HG02938 (cell line): ENCODE measurements around the gene OR6S1.
"Not testable (repeated sequence)": the region's sequence is repeated elsewhere in the genome, so short reads cannot be mapped to it uniquely, and the experiment has no call there.

Experiments used
- ATAC-seq: cut with Tn5 transposase; IDR thresholded peaks from one replicate; pipeline ENCODE4 v1.9.1; 2021; ENCODE audit warnings: mild to moderate bottlenecking, moderate library complexity; ENCODE audit not compliant: unreplicated experiment

OR6S1 gene

DNA sequence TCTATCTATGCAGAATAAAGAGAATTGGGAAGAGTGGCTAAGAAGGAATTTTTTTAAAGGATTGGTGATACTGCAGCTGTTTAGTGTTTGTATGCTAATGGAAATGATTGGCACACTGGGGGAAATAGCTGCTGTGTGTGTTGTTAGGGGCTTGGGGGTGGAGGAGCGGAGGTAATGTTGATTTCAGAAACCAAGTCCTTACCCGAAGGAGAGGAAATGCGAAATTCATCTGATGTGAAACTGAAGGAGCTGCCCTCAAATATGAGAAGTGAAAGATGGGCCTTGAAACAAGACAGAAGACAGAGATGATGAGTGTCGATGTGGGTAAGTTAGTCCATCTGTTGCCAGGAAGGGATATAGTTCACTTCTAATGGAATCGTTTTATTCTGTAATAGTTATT is 29.1 kb downstream of the OR6S1 start:
- ATAC-seq, result no peak

DNA sequence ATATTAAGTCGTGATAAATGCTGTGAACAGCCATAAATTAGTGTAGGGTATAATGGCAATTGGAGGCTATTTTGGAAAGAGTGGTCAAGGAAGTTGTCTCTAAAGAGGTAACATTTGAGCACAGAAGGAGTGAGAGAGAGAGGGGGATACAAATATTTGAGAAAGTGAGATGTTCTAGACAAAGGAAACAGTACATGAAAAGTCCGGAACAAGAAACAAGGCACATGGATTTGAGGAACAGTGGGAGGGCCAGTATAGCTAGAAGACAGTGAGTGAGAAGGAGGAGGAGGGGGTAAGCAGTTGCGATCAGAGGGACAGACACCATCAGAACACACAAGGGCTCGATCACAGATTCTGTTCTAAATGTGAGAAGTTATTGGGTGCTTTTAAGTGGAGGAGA is 30.2 kb downstream of the OR6S1 start:
- ATAC-seq, result no peak

DNA sequence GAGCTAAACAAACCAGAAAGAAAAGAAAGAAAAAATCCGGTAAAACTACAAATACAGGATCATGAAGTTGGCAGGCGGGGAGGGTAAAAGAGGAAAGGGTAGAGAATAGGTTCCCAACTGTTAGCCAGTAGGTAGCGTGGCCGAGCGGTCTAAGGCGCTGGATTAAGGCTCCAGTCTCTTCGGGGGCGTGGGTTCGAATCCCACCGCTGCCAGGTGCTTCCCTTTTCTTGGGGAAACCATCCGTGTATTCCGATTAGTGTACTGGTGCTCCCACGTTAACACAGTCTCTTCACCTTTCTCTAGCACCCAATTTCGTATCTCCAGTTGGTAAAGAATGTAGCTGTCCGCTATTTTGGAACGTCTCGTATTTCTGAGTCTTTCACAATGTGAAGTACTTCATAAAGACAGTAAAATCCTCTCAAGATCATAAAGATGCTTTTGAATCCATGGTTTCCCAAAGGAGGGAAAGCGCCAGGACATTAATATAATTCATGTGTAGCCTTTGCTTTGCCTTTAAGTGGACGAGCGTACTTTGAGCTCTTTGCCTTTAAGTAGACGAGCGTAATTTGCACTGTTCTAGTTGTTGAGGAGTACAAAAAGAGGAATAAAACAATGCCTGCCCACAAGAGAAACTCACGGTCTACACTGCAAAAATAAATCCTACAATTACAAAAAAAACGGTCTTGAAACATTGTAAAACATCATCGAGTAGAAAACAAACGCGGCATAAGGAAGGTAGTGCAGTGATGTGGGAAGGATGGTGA is 31.3 kb downstream of the OR6S1 start:
- ATAC-seq, result no peak

DNA sequence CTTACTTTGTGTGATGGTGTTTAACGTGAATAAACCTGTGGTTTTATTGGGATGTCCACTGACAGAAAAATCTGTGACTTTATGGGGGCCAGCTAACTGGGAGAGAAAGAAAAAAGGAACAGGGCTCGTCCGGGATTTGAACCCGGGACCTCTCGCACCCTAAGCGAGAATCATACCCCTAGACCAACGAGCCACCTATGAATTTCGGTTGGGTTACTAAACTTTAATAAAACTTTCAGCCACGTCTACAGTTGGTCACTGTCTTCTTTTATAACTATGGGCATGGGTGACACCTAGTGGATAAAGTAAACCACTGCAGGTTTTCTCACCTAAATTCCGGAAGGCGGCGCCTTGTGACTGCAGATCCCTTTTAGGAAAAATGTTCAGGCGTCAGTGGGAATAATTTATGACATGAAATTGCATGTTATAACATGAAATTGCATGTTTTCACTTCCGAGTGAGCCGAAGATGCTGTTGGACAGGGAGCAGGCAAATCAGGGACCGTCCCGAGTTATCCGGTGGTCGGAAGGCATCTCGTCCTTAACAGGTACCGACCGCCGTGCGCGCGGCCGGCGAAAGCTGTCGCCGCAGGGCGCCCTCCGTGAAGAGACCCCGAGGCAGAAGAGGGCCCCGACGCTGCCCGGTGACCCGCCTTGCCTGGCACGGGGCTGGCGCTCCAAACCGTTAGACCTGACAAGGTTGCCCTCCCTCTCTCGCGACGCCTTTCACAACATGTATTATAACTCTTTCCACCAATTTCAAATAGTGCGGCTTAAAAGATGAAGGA is 32.1 kb downstream of the OR6S1 start:
- ATAC-seq, result peak; percentile 18

DNA sequence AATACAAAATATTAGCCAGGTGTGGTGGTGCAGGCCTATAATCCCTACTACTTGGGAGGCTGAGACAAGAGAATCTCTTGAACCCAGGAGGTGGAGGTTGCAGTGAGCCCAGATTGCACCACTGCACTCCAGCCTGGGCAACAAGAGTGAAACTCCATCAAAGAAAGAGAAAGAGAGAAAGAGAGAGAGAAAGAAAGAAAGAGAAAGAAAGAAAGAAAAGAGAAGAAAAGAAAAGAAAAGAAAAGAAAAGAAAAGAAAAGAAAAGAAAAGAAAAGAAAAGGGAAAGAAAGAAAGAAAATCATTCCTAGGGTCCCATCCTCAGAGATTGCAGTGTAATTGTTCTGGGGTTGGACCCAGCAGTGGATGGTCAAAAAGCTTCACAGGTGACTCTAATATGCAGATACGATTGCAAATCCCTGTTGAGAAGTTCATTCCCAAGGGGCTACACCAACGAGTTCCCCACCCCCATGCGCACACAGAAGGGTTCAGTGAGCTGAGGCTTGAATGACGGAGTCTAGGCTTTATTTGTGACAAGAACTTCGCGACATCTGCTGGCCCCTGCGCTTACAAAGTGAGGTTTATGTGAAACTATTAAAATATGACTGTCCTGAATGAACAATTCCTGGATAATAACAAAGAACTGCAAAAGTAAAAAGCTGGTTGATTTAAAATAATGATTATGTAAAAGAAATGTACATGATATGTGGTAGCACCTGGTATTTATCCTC is 32.9 kb downstream of the OR6S1 start:
- no peak for ATAC-seq

DNA sequence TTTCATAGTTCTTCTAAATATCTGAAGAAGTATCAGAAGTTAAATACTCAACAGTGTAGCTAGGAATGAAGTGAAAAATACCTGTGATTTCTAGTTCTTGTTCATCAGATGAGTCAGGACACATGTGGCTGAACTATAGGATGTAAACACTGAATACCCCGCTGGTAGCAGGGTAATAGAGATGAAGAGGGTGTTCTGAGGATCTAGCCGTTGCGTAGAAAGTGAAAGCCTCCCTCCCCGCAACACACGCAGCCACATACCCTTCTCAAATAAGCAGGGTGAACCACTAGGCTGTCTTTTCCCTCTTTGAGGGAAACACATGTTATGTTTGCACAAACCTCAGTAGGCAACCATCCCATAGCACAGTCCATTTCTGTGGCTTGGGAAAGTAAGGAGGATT is 33.9 kb downstream of the OR6S1 start:
- ATAC-seq, result no peak

DNA sequence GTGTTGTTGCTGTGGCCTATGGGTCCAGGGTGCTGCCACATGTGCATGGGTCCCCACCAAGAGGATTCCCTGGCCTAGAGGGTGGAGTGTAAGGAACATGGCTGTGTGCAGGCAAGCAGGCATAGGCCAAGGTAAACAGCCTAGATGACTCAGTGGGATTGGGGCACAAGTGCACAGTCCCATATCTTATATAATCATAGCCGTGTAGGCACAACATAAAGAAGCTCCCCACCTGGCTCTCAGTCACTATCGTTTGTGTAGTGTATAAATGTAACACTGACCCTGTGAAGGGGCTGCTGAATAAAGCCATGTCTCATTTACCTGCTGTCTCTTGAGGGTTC is 34.6 kb downstream of the OR6S1 start:
- no peak for ATAC-seq

DNA sequence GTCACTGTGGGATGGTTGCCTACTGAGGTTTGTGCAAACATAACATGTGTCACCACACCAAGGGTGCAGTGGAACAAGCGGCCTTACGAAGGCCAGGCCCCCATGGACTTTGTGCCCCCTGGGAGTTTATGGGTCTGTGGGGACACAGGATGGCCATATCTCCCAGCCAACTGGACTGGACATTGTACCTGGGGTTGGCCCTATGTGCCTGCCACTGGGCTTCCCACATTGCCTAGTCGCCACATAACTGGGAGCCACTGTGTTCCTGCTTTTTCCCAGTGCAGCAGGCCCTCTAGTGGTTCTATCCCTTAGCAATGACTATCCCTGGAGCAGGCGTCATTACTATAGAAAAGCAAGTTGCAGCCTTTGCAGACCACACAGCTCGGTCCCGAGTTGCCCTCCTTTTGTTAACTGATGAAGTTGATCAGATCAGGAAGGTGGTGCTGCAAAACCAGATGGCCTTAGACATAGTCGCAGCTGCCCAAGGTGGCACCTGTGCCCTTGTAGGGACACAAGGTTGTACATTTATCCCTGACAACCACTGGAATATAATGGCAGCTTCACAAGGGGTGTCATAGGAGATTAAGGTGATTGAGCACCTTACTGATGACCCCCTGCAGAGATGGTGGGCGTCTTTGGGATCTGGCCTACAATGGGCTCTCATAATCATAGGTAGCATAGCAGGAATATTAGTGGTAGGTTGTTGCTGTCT is 35.1 kb downstream of the OR6S1 start:
- no peak for ATAC-seq

DNA sequence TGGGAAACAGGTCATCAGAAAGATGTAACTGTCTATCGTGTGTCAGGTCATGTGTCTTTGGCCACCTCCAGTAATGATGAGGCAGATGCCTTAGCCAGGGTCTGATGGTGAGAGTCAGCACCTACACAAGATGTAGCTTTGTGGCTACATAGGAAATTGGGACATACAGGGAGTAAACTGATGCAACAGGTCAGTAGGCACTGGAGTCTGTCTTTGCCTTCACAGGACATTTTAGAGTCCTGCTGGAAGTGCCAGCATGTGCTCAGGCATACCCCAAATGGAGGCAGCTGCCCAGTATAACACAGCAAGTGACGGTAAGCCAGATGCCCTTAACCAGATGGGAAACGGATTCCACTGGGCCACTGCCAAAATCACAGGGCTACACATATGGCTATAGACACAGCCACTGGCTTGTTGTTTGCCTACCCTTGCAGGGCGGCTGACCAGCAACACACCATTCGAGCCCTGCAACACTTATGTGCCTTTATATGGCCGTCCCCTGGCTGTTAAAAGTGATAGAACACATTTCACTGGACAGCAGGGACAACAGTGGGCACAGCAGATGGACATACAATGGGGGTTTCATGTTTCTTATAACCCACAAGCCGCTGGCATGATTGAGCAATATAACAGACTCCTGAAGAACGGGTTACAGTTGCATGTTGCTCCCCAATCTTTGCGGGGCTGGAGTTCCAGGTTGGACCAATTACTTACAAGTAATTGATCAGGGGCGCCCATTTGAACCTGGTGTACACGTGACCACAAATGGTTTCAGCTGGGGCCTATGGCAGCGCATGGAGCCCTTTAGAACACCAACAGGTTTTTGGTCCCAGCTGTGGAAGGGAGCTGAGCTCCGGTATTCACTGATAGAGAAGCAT is 37.4 kb downstream of the OR6S1 start:
- no peak for ATAC-seq

DNA sequence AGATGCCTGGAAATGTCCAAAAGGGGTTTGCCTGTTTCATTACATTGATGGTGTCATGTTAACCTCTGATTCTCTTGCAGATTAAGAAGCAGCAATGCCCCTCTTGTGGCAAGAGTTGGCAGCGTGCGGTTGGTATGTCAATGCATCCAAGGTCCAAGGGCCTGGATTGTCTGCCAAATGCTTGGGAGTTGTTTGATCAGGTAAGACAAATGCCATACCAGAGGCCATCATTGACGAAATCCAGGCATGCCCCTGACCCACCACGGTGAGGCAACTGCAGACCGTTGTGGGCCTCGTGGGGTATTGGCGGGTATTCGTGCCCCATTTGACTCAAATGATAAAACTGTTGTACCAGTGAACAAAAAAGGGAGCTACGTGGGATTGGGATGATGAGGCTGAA is 38.9 kb downstream of the OR6S1 start:
- ATAC-seq, result no peak

DNA sequence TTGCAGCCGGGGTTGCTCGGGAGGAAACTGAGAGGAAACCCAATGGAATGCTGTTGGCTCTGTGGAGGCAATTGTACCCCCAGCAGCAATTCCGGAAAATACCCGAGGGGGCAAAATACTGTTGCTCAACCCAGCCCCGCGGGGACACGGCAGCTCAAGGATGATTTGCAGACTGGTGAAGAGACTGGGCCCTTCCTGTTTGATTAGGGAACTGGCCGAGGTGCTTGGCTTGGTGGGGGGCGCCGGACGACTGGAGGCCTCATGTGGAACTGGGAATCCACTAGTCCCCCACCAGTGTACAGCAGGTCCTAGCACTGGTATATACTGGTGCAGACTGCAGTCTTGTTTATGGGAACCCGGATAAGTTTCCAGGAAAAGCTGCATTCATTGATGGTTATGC is 40.0 kb downstream of the OR6S1 start:
- no peak for ATAC-seq

DNA sequence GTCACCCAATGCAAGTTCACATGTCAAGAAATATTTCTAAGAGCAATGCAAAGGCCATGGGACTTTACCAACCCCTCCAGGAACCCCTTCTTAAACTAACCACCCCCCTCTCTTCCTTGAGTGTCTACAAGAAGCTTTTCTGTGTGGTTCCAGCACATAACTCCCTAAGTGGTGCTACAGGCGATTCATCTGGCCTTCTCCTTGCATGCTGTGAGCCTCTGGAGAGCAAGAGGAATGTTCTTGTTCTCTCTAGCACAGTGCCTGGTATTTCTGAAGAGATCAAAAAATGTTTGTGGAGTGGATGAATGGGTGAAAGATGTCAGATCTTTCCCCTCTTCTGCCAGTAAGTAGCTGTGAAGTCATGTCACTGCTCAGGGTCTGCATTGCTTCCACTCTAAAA is 44.4 kb downstream of the OR6S1 start:
- no peak for ATAC-seq

DNA sequence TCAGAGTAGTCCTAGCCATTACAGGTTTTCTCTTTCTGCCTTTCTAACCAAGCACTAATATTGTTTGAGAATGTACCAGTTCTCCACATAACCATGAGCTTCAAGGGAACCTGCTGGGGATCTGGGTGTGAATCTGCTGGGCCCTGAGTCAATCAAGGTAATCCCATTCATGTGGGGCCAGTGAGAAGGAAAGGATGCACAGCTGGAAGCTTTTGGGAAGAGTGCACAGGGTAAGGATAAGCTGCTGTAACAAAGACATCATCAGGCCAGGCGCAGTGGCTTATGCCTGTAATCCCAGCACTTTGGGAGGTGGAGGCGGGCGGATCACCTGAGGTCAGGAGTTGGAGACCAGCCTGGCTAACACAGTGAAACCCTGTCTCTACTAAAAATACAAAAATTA is 45.8 kb downstream of the OR6S1 start:
- ATAC-seq, result not testable (repeated sequence)

DNA sequence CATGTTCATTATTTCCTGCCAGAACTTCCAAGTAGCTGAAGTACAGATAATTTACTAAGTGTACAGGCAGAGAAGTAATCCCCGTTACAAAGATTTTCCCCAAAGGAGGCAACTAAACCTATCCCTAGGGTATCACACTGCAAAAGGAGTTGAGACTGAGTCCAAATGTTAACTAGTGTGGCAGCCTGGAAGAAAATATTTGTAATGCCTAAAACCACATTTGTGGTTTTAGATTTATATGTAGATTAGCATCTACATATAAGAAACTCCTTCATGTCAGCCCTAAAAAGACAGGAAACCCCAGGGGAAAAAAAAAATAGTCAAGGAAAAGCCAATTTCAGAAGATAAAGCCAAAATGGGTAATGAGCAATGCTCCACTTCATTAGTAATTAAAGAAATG is 48.9 kb downstream of the OR6S1 start:
- no peak for ATAC-seq

DNA sequence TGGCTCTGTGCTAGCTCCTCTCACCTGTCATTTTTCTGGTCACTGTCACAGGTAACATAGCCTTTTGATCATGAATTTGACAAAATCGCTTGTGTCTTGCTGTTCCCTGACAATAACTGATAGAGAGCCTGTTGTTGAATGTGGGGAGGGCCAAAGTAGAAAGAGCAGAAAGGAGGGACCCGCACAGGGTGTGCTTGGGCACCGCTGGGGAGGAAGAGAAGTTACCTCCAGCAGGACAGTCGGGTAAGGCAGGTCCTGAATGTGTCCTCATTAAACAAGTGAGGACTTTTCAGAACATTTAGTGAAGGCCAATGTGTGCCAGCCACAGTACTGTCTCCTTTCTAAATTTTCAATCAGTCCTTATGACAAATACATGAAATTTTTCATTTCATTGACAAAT is 50.3 kb downstream of the OR6S1 start, which contains the start of gene RNASE12:
Gene RNASE12, minus strand, starts transcription at position 142 of the 400 bp plus-strand sequence. CDS start 653 bp downstream, outside the sequence.
- ATAC-seq, result no peak
